ENCODE measurements around the gene EHBP1L1.

EHBP1L1 gene

GRCh38 chr11:65607614-65608426, 32.0 kb downstream of the EHBP1L1 start:
- TF ChIP-seq CTCF (conservative IDR thresholded peaks at IDR 0.05; ENCODE audit: control insufficient read depth, insufficient read depth, low read depth, low read length), result no peak
- no peak for DNase-seq (ENCODE audit: low read depth)
- H3K4me3 ChIP-seq (ENCODE audit: control insufficient read depth, low read depth, low read length), result no peak overlapping the region

GRCh38 chr11:65609229-65609628, 33.4 kb downstream of the EHBP1L1 start:
- TF ChIP-seq CTCF (conservative IDR thresholded peaks at IDR 0.05; ENCODE audit: control insufficient read depth, insufficient read depth, low read depth, low read length), result no peak
- no peak overlapping the region for H3K4me3 ChIP-seq (ENCODE audit: control insufficient read depth, low read depth, low read length)
- peak; percentile 46 for DNase-seq (ENCODE audit: low read depth)

- no peak for TF ChIP-seq CTCF (conservative IDR thresholded peaks at IDR 0.05; ENCODE audit: control insufficient read depth, insufficient read depth, low read depth, low read length)
- DNase-seq (ENCODE audit: low read depth), result no peak
- no peak overlapping the region for H3K4me3 ChIP-seq (ENCODE audit: control insufficient read depth, low read depth, low read length)
Observed at GRCh38 chr11:65609665-65610064, 33.8 kb downstream of the EHBP1L1 start.

GRCh38 chr11:65610404-65610803, 34.6 kb downstream of the EHBP1L1 start:
- DNase-seq (ENCODE audit: low read depth), result no peak
- TF ChIP-seq CTCF (conservative IDR thresholded peaks at IDR 0.05; ENCODE audit: control insufficient read depth, insufficient read depth, low read depth, low read length), result no peak
- H3K4me3 ChIP-seq (ENCODE audit: control insufficient read depth, low read depth, low read length), result no peak overlapping the region

GRCh38 chr11:65611028-65611757, 35.3 kb downstream of the EHBP1L1 start:
- TF ChIP-seq CTCF (conservative IDR thresholded peaks at IDR 0.05; ENCODE audit: control insufficient read depth, insufficient read depth, low read depth, low read length), result no peak
- no peak for DNase-seq (ENCODE audit: low read depth)
- peak overlapping the region; percentile 6 for H3K4me3 ChIP-seq (ENCODE audit: control insufficient read depth, low read depth, low read length)

GRCh38 chr11:65611758-65612603, 36.1 kb downstream of the EHBP1L1 start:
- no peak for TF ChIP-seq CTCF (conservative IDR thresholded peaks at IDR 0.05; ENCODE audit: control insufficient read depth, insufficient read depth, low read depth, low read length)
- peak; percentile 16 for DNase-seq (ENCODE audit: low read depth)
- peak overlapping the region; percentile 91 for H3K4me3 ChIP-seq (ENCODE audit: control insufficient read depth, low read depth, low read length)
